ENCODE data around the gene MTUS2.

The MTUS2 gene

DNA sequence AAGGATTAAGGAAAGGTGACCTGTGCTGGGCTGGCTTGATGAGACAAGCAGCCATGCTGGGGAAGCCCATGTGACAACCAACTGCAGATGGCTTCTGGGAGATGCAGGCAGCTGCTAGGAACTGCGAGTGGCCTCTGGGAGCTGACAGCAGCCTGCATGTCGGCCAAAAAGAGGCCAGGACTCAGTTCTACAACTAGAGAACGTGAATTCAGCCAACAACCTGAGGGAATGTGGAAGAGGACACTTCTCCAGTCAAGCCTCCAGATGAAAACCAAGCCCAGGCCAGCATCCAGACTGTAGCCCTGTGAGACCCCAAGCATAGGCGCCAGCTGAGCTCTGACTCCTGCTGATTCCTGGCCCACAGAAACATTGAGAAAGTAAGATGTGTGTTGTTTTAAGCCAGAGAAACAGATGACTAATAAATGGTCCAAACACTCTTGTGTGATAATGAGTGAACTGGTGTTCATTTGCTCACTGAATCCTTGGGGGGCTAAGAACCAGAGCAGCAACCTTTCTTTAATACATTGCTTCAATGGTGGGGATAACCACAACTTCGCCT, 730.4 kb downstream of the MTUS2 start:
- DNase-seq (ENCODE audit: low read depth) = no peak

DNA sequence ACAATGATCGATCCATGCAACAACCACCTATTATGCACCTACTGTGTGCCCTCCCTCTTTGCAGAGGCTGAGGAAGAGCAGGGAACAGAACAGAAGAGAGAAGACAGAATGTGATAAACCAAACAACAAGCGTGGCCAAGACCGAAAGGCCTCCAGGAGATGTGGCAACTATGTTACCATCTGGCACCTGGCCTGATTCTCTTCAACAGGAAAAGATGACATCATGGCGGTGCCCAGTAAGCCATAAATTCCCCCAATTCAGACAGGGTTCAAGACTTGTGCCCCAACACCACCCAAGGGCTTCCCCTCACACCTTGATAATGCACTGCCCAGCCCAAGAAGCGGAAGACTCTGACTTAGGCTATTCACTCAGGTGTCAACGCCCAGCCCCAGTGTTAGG, 731.1 kb downstream of the MTUS2 start:
- no peak for DNase-seq (ENCODE audit: low read depth)

Data from activated T-cell treated with anti-CD3 and anti-CD28 coated beads for 24 hours (primary cell).